Measurements from ENCODE around the gene RHBDD3.
"Not testable (repeated sequence)": the region's sequence is repeated elsewhere in the genome, so short reads cannot be mapped to it uniquely, and the experiment has no call there.

The RHBDD3 gene

DNA sequence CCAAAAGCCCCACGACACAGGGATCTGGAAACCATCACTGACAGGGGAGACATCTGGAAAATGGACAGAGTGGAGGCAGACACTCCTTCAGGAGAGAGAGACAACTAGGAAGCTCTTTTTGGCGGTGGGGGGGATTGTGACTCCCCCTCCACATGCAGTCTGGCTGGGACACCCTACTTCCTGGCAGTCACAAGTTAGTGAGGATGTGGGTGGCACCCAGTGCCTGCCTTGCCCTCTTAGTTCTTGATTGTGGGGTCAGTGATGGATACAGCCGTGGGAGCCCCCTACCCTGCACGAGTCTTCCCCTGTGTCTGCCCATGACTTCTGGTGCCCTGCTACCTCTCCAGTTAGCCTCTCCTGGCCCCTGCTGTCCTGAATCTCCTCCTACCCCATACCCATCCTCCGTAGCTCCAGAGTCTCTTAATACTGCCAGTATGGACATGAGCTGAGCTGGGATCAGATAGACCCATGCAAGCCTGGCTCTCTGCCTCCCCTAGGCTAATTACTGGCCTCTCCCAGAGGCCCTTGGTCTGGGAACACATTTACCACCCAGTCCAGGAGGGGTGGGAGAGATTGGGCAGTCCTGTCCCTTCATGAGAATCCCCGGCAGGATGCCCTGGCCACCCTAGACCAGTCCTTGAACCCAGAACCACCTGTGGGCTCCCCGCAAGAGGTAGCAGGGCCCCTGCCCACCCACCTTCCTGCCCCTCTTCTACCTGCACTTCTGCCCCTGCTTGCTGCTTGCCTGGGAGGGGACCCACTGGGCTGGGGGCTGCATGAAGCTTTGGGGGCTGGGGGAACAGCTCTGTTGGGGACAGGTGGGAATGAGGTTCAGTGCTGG is 22.8 kb downstream of the RHBDD3 start:
- DNase-seq (ENCODE audit: extremely low spot score), result no peak
- TF ChIP-seq, protein P1, sequence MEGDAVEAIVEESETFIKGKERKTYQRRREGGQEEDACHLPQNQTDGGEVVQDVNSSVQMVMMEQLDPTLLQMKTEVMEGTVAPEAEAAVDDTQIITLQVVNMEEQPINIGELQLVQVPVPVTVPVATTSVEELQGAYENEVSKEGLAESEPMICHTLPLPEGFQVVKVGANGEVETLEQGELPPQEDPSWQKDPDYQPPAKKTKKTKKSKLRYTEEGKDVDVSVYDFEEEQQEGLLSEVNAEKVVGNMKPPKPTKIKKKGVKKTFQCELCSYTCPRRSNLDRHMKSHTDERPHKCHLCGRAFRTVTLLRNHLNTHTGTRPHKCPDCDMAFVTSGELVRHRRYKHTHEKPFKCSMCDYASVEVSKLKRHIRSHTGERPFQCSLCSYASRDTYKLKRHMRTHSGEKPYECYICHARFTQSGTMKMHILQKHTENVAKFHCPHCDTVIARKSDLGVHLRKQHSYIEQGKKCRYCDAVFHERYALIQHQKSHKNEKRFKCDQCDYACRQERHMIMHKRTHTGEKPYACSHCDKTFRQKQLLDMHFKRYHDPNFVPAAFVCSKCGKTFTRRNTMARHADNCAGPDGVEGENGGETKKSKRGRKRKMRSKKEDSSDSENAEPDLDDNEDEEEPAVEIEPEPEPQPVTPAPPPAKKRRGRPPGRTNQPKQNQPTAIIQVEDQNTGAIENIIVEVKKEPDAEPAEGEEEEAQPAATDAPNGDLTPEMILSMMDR (IDR thresholded peaks at IDR 0.05; ENCODE audit: control extremely low read depth, extremely low read depth, low read depth, missing control alignments), result no peak
- ChIA-PET CTCF (interaction anchor here (0.6 to 5.4 kb wide), 50 partner anchors 11 to 719 kb away, joined by 3 to 49 read pairs (median 5); partner anchors contain the start of genes EMID1, EWSR1 and RHBDD3), POLR2A (no interaction called here)

DNA sequence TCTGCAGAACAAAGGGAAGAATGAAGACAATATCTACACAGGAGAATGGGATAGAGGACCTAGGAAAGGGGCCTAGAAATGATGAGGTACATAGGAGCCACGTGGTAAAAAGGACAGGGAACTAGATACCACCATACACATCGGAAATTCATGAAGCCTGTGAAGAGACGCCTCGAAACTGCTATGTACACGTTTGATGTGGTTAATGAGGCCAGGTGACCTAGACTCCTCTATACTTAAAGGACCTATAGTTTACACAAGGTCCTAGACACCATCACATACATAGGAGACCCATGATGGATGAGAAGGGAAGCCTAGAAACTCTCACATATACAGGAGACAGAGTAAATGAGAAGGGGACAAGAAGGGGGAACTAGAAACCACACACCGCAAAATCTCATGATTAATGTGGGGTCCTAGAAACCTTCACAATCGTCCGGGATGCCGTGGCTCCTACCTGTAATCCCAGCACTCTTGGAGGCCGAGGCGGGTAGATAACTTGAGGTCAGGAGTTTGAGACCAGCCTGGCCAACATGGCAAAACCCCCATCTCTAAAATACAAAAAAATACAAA is 23.8 kb downstream of the RHBDD3 start:
- TF ChIP-seq, protein P1 (IDR thresholded peaks at IDR 0.05; ENCODE audit: control extremely low read depth, extremely low read depth, low read depth, missing control alignments), result no peak
- CTCF ChIA-PET, result interaction anchor here (0.9 to 5.4 kb wide), 11 partner anchors 10 to 644 kb away, joined by 3 to 49 read pairs (median 11); partner anchors contain the start of gene EMID1
- no peak for DNase-seq (ENCODE audit: extremely low spot score)
- POLR2A ChIA-PET, result no interaction called here

DNA sequence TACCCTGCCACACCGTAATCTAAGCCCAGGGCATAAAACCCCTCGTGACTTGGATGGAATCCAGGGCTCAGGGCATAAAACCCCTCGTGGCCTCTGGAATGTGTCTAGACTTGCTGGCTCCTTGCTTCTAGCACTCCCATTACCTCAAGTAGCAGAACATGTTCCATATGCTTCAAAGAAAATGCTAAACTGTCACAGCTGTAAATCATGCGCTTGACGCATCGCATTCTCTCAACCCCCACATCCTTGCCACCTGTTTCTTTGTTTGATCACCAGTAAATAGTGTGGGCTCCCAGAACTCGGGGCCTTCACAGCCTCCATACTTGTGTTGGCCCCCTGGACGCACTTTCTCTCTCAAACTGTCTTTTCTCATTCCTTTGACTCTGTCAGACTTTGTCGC is 27.3 kb downstream of the RHBDD3 start:
- POLR2A ChIA-PET; DNase-seq (ENCODE audit: extremely low spot score): not testable (repeated sequence)
- CTCF ChIA-PET, result interaction anchor here (1.0 to 1.2 kb wide), 2 partner anchors 86 to 385 kb away, joined by 3 read pairs; no protein-coding TSS in a partner anchor

DNA sequence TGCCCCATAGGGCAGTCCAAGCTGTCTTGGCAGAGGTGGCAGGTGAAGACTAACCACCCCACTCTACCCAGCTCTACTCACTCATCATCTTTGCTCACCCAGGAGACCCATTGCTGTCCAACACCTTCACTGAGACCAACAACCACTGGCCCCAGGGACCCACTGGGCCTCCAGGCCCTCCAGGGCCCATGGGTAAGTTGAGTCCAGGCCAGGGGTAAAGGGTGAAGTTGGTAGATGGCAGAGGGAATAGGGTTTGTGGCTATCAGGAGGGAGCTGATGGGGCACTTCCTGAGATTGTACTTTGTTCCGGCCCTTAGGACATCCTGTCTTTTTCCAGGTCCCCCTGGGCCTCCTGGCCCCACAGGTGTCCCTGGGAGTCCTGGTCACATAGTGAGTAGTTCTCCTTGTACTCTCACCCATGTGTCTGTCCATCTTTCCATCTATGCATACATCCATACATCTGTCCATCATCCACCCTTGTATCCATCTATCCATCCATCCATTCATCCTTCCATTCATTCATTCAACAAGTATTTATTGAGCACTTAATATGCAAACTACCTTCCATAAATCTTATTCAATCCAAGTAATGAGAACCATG is 34.4 kb downstream of the RHBDD3 start:
- DNase-seq (ENCODE audit: extremely low spot score), result no peak
- CTCF ChIA-PET, result interaction anchor here (0.8 to 6.8 kb wide), 2 partner anchors 12 to 193 kb away, joined by 3 to 47 read pairs; no protein-coding TSS in a partner anchor
- POLR2A ChIA-PET, result no interaction called here
- TF ChIP-seq, protein P1 (IDR thresholded peaks at IDR 0.05; ENCODE audit: control extremely low read depth, extremely low read depth, low read depth, missing control alignments), result no peak

DNA sequence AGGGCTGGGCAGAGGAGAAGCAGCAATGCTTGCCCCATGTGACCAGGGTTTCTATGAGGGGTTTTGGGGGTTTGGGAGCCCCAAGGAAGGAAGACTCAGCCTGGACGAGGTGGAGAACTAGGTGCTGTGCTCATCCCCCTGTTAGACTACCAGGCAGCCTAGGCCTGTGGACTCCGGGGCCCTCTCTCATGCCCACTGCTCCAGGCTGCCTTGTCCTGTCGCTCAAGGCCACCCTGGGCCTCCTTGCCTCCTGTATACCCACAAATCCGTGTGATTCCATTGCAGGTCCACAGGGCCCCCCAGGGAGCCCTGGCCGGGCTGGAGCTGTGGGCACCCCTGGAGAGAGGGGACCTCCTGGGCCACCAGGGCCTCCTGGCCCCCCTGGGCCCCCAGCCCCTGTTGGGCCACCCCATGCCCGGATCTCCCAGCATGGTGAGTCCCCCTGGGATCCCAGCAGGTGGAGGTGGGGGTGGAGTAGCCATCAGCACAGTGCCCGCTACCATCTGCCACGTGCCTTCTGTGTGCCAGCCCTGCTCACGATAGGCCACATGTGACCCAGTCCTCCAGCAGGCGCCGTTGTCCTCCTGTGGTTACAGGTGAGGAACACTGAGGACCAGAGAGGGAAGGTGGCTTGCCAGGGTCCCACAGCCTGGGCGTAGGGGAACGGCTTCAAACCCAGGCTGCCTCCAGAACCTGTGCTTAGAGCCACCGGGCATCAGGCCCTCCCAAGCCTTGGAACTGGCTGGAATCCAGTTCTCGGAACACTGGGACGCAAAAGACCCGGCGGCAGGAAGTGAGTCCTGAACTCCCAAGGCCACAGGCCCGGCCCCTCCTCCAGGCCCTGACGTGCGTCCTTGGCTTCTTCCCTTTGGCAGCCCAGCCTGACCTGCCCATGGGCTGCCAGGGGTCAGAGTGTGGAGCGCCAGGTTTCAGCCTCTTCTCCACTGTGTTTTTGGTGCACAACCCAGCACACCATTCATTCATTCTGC is 35.5 kb downstream of the RHBDD3 start:
- CTCF ChIA-PET, result interaction anchor here (6.8 kb wide), 1 partner anchor 13 kb away, joined by 47 read pairs; no protein-coding TSS in a partner anchor
- TF ChIP-seq, protein P1 (IDR thresholded peaks at IDR 0.05; ENCODE audit: control extremely low read depth, extremely low read depth, low read depth, missing control alignments), result no peak
- POLR2A ChIA-PET, result no interaction called here
- DNase-seq (ENCODE audit: extremely low spot score), result no peak

DNA sequence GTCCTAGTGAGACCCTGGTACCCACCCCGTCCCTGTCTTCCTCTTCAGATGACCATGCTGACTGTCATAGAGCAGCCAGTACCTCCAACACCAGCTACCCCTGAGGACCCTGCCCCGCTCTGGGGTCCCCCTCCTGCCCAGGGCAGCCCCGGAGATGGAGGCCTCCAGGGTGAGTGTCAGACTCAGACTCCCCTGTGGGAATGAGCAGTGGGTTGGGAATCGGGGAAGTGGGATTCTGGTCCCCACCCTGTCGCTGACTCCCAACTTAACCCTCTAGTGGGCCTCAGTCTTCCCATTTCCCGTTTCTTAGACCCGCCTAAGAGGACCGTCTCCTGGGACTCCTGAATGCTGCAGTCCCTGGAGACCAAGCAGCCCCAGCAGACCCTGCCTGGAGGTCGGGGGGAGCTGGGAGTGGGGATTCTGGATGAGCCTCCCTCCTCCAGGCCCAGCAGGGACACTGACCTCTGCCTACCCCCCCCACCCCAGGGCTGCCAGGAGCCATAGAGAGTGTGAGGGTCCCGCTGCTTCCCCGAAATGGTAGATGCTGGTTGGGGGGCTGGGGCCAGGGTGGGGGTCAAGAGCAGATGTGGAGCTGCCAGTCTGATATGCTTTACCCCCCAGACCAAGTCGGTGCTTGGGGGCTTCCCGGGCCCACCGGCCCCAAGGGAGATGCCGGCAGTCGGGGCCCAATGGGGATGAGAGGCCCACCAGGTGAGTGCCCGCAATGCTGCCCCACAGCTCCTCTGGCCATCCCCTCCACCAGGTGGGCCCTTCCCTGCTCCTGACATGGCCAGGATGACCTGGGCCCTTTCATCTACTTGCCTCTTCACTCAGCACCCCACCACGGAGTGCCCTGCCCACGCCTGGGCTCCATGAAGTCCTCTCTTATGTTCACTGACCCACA is 36.6 kb downstream of the RHBDD3 start:
- DNase-seq (ENCODE audit: extremely low spot score), result no peak
- TF ChIP-seq, protein P1 (IDR thresholded peaks at IDR 0.05; ENCODE audit: control extremely low read depth, extremely low read depth, low read depth, missing control alignments), result no peak
- POLR2A ChIA-PET, result no interaction called here
- CTCF ChIA-PET, result interaction anchor here (0.8 to 6.8 kb wide), 5 partner anchors 11 to 642 kb away, joined by 3 to 47 read pairs (median 9); no protein-coding TSS in a partner anchor
